H9 (cell line): ENCODE measurements around the gene DHDDS. TPM values are rescaled to one million over a fixed set of nuclear protein-coding genes. Genes with fewer than 3 reads are reported as not detected.
A peak's percentile ranks its signal among the peaks of the same experiment; 100 is the strongest.

ENCODE experiments used
- DNase-seq: peaks from one replicate; pipeline ENCODE4 v3.0.0-alpha.2; 2017
- H2AFZ ChIP-seq: one replicate; pipeline ENCODE4 v1.6.1; 2013; ENCODE audit warnings: mild to moderate bottlenecking, low read length, control low read depth, moderate library complexity
- H2AK5ac ChIP-seq: 2 replicates; pipeline ENCODE4 v1.6.1; 2013; ENCODE audit warnings: low read length, control low read depth, mixed read lengths; ENCODE audit not compliant: insufficient read length
- H2BK120ac ChIP-seq: one replicate; pipeline ENCODE4 v1.6.1; 2013; ENCODE audit warnings: low read depth, mild to moderate bottlenecking, low read length, control low read depth, inconsistent platforms; ENCODE audit not compliant: poor library complexity, severe bottlenecking
- H2BK12ac ChIP-seq: 2 replicates; pipeline ENCODE4 v1.6.1; 2013; ENCODE audit warnings: low read length, control low read depth, mixed read lengths, low read depth; ENCODE audit not compliant: insufficient read length
- H2BK15ac ChIP-seq: 2 replicates; pipeline ENCODE4 v1.6.1; 2013; ENCODE audit warnings: low read depth, low read length, control low read depth
- H2BK20ac ChIP-seq: one replicate; pipeline ENCODE4 v1.6.1; 2013; ENCODE audit warnings: low read depth, mild to moderate bottlenecking, low read length, control low read depth, inconsistent platforms; ENCODE audit not compliant: poor library complexity, severe bottlenecking
- H2BK5ac ChIP-seq: 2 replicates; pipeline ENCODE4 v1.6.1; 2013; ENCODE audit warnings: low read length, control low read depth, mixed read lengths; ENCODE audit not compliant: insufficient read length
- H3K14ac ChIP-seq: 2 replicates; pipeline ENCODE4 v1.6.1; 2013; ENCODE audit warnings: low read length, control low read depth; ENCODE audit not compliant: insufficient read depth
- H3K18ac ChIP-seq: 2 replicates; pipeline ENCODE4 v1.6.1; 2013; ENCODE audit warnings: low read depth, mild to moderate bottlenecking, mixed read lengths, low read length, control low read depth; ENCODE audit not compliant: insufficient read length
- H3K23ac ChIP-seq: 2 replicates; pipeline ENCODE4 v1.6.1; 2013; ENCODE audit warnings: low read length, control low read depth, mixed read lengths, low read depth; ENCODE audit not compliant: insufficient read length
- H3K23me2 ChIP-seq: 2 replicates; pipeline ENCODE4 v1.6.1; 2013; ENCODE audit warnings: low read depth, mild to moderate bottlenecking, mixed read lengths, low read length, control low read depth; ENCODE audit not compliant: insufficient read length, poor library complexity, severe bottlenecking
- H3K27ac ChIP-seq: 2 replicates; pipeline ENCODE4 v1.5.1; 2013; ENCODE audit warnings: low read length, control low read depth, mixed read lengths, low read depth; ENCODE audit not compliant: insufficient read length
- H3K27me3 ChIP-seq: 2 replicates; pipeline ENCODE4 v1.6.1; 2013; ENCODE audit warnings: low read length, control low read depth, inconsistent platforms; ENCODE audit not compliant: insufficient read depth
- H3K4ac ChIP-seq: 2 replicates; pipeline ENCODE4 v1.6.1; 2013; ENCODE audit warnings: low read depth, mild to moderate bottlenecking, control low read depth, inconsistent platforms, low read length, moderate library complexity
- H3K4me1 ChIP-seq: 2 replicates; pipeline ENCODE4 v1.6.1; 2013; ENCODE audit warnings: low read length, control low read depth, inconsistent platforms; ENCODE audit not compliant: insufficient read depth
- H3K4me2 ChIP-seq: 2 replicates; pipeline ENCODE4 v1.6.1; 2013; ENCODE audit warnings: low read length, control low read depth, mixed read lengths; ENCODE audit not compliant: insufficient read length, insufficient read depth
- H3K56ac ChIP-seq: 2 replicates; pipeline ENCODE4 v1.6.1; 2013; ENCODE audit warnings: low read depth, mild to moderate bottlenecking, mixed read lengths, low read length, control low read depth; ENCODE audit not compliant: insufficient read length
- H3K79me1 ChIP-seq: 2 replicates; pipeline ENCODE4 v1.6.1; 2013; ENCODE audit warnings: low read depth, mild to moderate bottlenecking, moderate library complexity, low read length, control low read depth, inconsistent platforms; ENCODE audit not compliant: insufficient read depth, poor library complexity, severe bottlenecking
- H3K79me2 ChIP-seq: 2 replicates; pipeline ENCODE4 v1.6.1; 2013; ENCODE audit warnings: low read length, control low read depth, inconsistent platforms; ENCODE audit not compliant: insufficient read depth
- H3K9ac ChIP-seq: 2 replicates; pipeline ENCODE4 v1.6.1; 2013; ENCODE audit warnings: low read length, control low read depth, mixed read lengths; ENCODE audit not compliant: insufficient read length; ENCODE audit errors: extremely low read depth
- H3K9me3 ChIP-seq: one replicate; pipeline ENCODE4 v1.6.1; 2013; ENCODE audit warnings: low read depth, low read length, inconsistent platforms; ENCODE audit not compliant: control insufficient read depth
- H3T11ph ChIP-seq: one replicate; pipeline ENCODE4 v1.6.1; 2013; ENCODE audit warnings: mild to moderate bottlenecking, low read length, control low read depth, inconsistent platforms
- H4K20me1 ChIP-seq: one replicate; pipeline ENCODE4 v1.6.1; 2013; ENCODE audit not compliant: control insufficient read depth, insufficient read length, insufficient read depth
- H4K5ac ChIP-seq: 2 replicates; pipeline ENCODE4 v1.6.1; 2013; ENCODE audit warnings: low read depth, mild to moderate bottlenecking, mixed read lengths, low read length, control low read depth; ENCODE audit not compliant: insufficient read length
- H4K8ac ChIP-seq: replicated peaks from 2 replicates; pipeline ENCODE4 v1.6.1; 2013; ENCODE audit warnings: low read length, control low read depth, mixed read lengths, low read depth; ENCODE audit not compliant: insufficient read length
- H4K91ac ChIP-seq: 2 replicates; pipeline ENCODE4 v1.6.1; 2013; ENCODE audit warnings: low read depth, mild to moderate bottlenecking, moderate library complexity, mixed read lengths, low read length, control low read depth; ENCODE audit not compliant: insufficient read length
- H3K27ac Mint-ChIP-seq, 3 experiments: 2 replicates in 2 of 3; 3 replicates in 1 of 3; pipeline ENCODE4 v1.8.0; 2020 to 2021; ENCODE audit warnings: mixed read lengths in 3 of 3, mild to moderate bottlenecking in 1 of 3, moderate library complexity in 1 of 3
- H3K27me3 Mint-ChIP-seq: 2 replicates; pipeline ENCODE4 v1.8.0; 2021; ENCODE audit warnings: low read depth, mild to moderate bottlenecking, moderate library complexity, mixed read lengths
- H3K36me3 Mint-ChIP-seq, 3 experiments: 2 replicates in 2 of 3; 3 replicates in 1 of 3; pipeline ENCODE4 v1.8.0; 2020 to 2021; ENCODE audit warnings: low read depth in 3 of 3, mixed read lengths in 3 of 3; ENCODE audit not compliant: insufficient read depth in 1 of 3
- H3K4me1 Mint-ChIP-seq, 2 experiments: 2 replicates each; pipeline ENCODE4 v1.8.0; 2020; ENCODE audit warnings: mixed read lengths in 2 of 2
- H3K4me3 Mint-ChIP-seq, 2 experiments: 2 replicates in 1 of 2; 3 replicates in 1 of 2; pipeline ENCODE4 v1.8.0; 2020 to 2021; ENCODE audit warnings: mild to moderate bottlenecking in 2 of 2, mixed read lengths in 2 of 2, moderate library complexity in 1 of 2
- H3K9me3 Mint-ChIP-seq, 2 experiments: 2 replicates in 1 of 2; 3 replicates in 1 of 2; pipeline ENCODE4 v1.8.0; 2020; ENCODE audit warnings: mild to moderate bottlenecking in 2 of 2, mixed read lengths in 2 of 2, moderate library complexity in 1 of 2
- CTCF ChIP-seq: fragments of 200-600 bp; sonication (generic); conservative IDR thresholded peaks from 3 replicates; pipeline ENCODE4 v1.8.0; 2021; ENCODE audit warnings: antibody characterized with exemption, mild to moderate bottlenecking
- whole genome bisulfite sequencing: extraction: QIAGEN DNeasy Blood & Tissue Kit; methylation state at CpG from one replicate; pipeline ENCODE4 v1.1.7; 2013; ENCODE audit warnings: missing lambda C conversion rate, low lambda C conversion rate, mixed read lengths; ENCODE audit not compliant: insufficient read length; ENCODE audit errors: extremely low coverage; 5-methylcytosine and 5-hydroxymethylcytosine counted together
- total RNA-seq: library from RNA; stranded (reverse); gene quantifications from 2 replicates; pipeline ENCODE4 v1.2.1, GENCODE V29; 2021

The DHDDS gene
- total RNA-seq, 1 experiment from 2014 or later = 61.2 TPM

- peaks cover 30 to 64% (median 55%) of the 10 kb centered on the region in 3 experiments; a peak in 6 of 7 replicates for H3K36me3 Mint-ChIP-seq
- Histone ChIP-seq H3K9ac (no peak overlapping the region), H4K5ac (no peak overlapping the region), H2AK5ac (no peak overlapping the region), H3K4me1 (no peaks in the 10 kb centered on the region), H4K91ac (no peak overlapping the region), H3K18ac (no peak overlapping the region), H3K27me3 (no peaks in the 10 kb centered on the region), H2BK12ac (no peak overlapping the region), H2BK5ac (no peak overlapping the region), H3T11ph (no peak overlapping the region), H3K79me2 (no peaks in the 10 kb centered on the region), H3K4me2 (no peak overlapping the region), H2BK20ac (no peak overlapping the region), H3K56ac (no peak overlapping the region), H3K4ac (no peak overlapping the region), H2BK15ac (no peak overlapping the region), H4K8ac (no peak overlapping the region), H3K14ac (no peak overlapping the region), H3K23me2 (peaks cover 8% of the 10 kb centered on the region), H3K27ac (no peak overlapping the region), H2BK120ac (no peak overlapping the region), H2AFZ (no peak overlapping the region), H3K79me1 (peaks cover 8% of the 10 kb centered on the region), H3K9me3 (no peaks in the 10 kb centered on the region), H4K20me1 (no peaks in the 10 kb centered on the region), H3K23ac (no peak overlapping the region)
- peak overlapping the region; percentile 38 to 68 for H3K4me3 Mint-ChIP-seq
- WGBS = no CpG with 5 or more reads among the region's 2 CpGs
- TF ChIP-seq CTCF = no peak
- H3K4me1 Mint-ChIP-seq = peaks cover 53 to 78% of the 10 kb centered on the region in 2 experiments
- peak overlapping the region; percentile 94 to 100 (median 95); a peak in 6 of 7 replicates for H3K27ac Mint-ChIP-seq
- DNase-seq = peak; percentile 47
- H3K9me3 Mint-ChIP-seq = no peaks in the 10 kb centered on the region
- no peaks in the 10 kb centered on the region; the same call in 1 of the 2 replicates for H3K27me3 Mint-ChIP-seq
Measured at GRCh38 chr1:26429721-26430120, 2.4 kb upstream of the DHDDS start.
